COLO829 (cell line): ENCODE measurements around the gene MYO15A.

Experiments used
- DNase-seq: peaks from one replicate; pipeline ENCODE4 v3.0.0; 2012; ENCODE audit warnings: low spot score

MYO15A gene

DNA sequence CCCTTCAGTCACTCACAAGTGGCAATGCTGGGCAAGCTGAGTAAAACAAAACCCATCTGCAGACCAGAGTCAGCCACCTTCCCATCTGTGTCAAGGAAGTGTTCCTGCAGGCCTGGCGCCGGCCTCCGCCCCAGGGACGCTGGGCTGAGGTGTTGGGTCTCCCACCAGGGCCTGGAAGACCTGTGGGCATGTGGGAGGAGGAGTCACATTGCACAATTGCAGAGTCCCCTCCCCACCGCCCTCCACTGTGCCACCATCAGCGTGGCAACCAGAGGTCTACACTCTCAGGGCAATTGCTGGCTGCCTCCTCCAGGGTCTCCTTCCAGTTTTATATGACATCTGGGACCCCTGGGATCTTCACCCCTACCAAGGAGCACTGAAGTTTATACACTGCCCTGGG lies 3.0 kb upstream of the MYO15A start:
- no peak for DNase-seq

DNA sequence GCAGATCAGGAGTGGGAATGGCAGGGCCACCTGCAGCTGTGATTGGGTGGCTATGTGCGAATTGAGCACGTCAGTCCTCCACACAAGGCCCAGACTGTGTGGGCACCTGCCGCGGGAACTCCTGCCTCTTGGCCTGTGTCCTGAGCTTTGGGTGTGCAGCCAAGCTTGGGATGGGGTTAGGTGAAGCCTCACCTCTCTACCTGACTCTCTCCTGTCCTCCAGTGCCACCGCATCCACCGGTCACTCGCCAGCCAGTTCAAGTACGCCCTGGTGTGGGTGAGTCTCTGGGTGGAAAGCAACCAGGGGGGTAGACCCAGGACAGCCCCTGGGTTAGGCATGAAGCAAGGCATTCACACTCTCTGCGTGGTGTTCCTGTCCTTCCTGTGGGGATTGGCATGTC lies 2.3 kb upstream of the MYO15A start:
- DNase-seq, result no peak

- no peak for DNase-seq
Measured at GRCh38 chr17:18107061-18107790, 1.3 kb upstream of the MYO15A start.

DNA sequence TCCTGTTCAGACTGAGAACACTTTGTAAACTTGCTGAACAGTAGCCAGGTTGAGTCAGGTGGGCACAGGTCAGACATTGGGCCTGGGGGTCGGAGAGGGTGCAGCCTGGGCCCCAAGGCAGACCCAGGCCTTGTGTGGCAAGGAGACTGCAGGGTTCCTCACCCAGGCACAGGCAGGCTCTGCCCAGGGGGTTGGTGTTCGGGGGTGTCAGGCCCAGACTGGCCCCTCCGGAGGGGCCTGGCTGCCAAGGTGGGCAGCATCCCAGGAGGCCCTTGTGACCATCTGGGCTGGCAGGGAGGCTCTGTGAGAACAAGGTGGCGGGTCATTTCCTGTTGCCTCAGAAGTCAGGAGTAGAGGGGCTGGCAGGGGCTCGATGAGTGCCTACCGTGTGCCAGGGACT lies 585 bp upstream of the MYO15A start:
- DNase-seq, result no peak

DNA sequence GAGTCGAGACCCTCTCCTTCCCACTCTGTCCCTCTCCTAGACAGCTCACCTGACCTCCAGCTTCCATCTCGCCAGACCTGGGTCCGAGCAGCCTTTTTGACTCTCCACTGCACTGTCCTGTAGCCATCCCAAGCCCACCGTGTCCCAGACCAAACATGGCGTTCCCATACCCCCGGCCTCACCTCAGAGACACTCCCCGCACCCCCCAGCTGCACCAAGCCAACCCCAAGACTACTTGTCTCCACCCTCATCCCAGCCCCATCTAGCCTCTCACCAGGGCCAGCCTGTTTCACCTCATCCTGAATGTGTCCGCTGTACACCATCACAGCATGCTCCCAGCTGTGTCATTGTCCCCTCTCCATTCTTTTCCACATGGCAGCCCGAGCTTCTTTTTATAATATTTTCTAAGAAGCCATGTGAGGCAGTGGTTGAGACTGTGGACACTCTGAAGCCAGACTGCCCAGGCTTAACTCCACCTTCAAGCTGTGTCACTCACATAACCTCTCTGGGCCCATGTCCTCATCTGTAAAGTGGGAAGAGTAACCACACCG lies 1.5 kb downstream of the MYO15A start:
- DNase-seq, result no peak

DNA sequence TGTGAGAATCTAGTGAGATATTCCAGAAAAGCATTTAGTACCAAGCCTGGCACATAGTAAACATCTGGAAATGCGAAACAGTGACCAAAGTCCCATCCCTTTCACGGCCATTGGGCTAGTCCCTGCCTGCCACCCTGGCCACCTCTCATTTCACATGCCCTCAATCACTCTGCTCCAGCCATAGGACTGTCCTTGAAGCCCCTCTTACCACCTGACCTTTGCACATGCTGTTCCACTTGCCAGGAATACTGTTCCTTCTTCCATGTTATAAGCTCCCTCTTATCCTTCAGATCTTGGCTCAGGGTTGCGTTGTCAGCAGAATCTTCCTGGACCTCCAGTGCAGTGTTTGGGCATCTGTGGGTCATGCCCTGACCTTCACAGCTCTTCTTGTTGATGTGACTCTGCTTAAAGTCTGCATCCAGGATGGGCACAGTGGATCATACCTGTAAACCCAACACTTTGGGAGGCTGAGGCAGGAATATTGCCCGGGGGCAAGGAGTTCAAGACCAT lies 2.1 kb downstream of the MYO15A start:
- no peak for DNase-seq

- no peak for DNase-seq
Measured at GRCh38 chr17:18111330-18111971, 2.9 kb downstream of the MYO15A start.

DNA sequence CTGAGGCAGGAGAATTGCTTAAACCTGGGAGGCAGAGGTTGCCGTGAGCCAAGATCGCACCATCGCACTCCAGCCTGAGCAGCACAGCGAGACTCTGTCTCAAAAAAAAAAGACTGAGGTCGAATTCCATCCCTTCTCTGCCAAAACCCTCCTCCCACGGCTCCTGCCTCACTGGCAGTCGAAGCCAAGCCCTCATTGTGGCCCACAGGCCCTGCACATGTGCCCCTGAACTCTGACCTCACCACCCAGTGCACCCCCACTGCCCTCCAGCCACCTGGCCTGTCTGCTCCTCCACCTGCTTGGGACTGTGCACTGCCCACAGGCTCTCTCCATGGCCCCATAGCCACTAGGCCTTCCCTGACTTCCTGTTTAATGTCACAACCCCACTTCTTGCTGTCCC lies 7.0 kb downstream of the MYO15A start:
- DNase-seq, result no peak

DNA sequence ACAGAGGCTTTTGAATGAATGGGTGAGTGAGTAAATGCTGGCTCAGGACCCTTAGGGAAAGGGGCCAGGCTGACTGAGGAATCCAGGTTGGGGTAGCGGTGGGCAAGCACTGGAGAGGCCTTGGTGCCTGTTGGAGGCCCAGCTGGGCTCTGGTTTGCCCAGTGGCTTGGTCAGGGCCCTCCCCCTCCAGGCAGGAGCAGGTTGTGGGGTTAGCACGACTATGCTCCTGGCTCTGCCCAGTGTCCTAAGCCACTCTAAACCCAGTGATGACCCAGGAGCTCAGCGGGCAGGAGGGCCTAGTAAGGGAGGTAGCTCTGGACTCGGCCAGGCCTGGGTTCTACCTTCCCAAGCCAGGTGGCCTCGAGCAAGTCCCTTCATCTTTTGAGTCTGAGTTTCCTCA lies 7.5 kb downstream of the MYO15A start:
- DNase-seq, result no peak

GRCh38 chr17:18117533-18117932 lies 9.0 kb downstream of the MYO15A start:
- no peak for DNase-seq

GRCh38 chr17:18117982-18118975 lies 9.7 kb downstream of the MYO15A start:
- DNase-seq, result no peak

DNA sequence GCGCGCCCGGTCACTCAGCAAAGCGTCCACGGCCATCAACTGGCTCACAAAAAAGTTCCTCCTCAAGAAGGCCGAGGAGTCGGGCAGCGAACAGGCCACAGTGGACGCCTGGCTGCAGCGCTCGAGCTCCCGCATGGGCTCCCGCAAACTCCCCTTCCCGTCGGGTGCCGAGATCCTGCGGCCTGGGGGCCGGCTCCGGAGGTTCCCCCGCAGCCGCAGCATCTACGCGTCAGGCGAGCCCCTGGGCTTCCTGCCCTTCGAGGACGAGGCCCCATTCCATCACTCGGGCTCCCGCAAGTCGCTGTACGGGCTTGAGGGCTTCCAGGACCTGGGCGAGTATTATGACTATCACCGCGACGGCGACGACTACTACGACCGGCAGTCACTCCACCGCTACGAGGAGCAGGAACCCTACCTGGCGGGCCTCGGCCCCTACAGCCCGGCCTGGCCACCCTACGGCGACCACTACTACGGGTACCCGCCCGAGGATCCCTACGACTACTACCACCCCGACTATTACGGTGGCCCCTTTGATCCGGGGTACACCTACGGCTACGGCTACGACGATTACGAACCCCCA lies 10.7 kb downstream of the MYO15A start:
- DNase-seq, result no peak

DNA sequence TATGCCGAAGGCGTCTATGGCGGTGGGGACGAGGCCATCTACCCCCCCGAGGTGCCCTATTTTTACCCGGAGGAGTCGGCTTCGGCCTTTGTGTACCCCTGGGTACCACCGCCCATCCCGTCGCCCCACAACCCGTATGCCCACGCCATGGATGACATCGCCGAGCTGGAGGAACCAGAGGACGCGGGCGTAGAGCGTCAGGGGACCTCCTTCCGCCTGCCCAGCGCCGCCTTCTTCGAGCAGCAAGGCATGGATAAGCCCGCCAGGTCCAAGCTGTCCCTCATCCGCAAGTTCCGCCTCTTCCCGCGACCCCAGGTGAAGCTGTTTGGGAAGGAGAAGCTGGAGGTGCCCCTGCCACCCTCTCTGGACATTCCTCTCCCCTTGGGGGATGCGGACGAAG lies 11.4 kb downstream of the MYO15A start:
- no peak for DNase-seq

- DNase-seq, result no peak
Measured at GRCh38 chr17:18120461-18121017, 12.0 kb downstream of the MYO15A start.

DNA sequence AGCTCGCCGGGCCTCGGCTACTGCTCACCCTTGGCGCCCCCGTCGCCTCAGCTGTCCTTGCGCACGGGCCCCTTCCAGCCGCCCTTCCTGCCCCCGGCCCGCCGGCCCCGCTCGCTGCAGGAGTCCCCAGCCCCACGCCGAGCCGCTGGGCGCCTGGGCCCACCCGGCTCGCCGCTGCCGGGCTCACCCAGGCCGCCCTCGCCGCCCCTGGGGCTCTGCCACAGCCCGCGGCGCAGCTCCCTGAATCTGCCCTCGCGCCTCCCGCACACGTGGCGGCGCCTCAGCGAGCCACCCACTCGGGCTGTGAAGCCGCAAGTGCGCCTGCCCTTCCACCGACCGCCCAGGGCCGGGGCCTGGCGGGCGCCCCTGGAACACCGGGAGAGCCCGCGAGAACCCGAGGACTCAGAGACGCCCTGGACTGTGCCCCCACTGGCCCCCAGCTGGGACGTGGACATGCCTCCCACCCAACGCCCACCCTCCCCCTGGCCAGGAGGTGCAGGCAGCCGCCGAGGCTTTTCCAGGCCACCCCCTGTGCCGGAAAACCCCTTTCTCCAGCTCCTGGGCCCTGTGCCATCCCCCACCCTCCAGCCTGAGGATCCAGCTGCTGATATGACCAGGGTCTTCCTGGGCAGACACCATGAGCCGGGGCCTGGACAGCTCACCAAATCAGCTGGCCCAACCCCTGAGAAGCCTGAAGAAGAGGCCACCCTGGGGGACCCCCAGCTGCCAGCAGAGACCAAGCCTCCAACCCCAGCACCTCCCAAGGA lies 12.8 kb downstream of the MYO15A start:
- DNase-seq, result no peak

DNA sequence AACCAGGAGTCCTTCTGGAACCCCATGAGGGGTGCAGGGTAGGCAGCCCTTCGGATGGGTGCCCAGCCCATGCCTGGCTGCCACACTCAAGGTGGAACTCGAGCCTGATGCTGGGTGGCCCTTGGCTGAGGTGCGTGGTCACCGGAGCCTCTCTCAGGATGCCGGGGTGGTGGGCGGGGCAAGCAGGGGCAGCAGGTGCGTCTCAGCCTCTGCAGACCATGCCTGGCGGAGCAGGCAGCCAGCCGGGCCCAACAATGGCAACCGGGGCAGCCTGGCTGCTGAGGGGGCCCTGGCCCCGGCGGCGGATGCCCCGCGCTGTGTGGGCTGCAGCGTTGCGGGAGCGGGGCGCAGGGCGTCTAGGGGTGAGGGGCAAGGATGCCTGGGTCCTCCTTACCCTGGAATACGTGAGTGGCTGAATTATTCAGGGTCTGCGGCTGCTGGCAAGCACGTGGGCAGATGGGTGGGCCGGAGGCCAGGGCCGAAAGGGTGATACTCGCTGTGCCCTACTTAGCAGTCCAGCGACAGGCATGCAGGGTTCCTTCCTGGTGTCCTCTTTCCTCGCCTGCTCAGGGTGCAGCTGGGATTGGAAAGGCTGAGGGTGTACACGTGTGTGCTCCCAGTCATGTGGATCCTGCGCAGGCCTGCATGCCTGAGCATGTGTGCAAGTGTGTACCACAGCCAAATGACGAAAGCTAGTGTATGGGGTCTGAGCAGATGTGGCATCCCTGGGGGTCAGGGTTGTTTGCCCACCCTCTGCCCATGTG lies 14.6 kb downstream of the MYO15A start:
- DNase-seq, result no peak

DNA sequence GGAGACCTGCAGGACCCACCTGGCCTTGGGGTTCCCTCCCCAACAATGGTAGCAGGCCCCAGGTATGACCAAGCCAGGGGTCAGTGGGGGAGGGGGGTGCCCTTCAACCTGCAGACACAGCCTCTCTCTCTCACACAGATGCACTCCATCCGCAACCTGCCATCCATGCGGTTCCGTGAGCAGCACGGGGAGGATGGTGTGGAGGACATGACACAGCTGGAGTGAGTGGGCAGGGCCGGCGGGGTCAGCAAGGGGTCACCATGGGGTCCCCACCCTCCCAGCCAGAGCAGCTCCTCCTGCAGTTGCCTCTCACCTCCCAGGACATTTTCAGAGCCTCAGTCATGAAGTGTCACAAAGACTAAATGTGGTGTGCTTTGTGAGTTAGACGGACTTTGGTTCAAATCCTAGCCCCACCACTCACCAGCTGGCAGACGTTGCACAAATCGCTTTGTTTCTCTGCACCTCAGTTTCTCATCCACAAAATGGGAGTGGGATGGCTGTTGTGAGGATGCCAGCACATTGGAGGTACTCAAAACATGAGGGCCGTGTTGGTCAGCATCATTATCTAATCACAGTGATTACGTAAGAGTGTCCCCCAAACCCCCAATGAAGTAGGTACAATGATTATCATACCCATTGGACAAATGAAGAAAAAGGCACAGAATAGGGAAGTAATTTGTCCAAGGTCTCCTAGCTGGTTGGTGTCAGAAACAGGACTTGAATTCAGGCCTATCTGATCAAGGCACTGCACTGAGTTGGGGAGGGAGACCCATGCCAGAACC lies 16.0 kb downstream of the MYO15A start:
- no peak for DNase-seq

GRCh38 chr17:18129041-18129502 lies 20.5 kb downstream of the MYO15A start:
- no peak for DNase-seq

DNA sequence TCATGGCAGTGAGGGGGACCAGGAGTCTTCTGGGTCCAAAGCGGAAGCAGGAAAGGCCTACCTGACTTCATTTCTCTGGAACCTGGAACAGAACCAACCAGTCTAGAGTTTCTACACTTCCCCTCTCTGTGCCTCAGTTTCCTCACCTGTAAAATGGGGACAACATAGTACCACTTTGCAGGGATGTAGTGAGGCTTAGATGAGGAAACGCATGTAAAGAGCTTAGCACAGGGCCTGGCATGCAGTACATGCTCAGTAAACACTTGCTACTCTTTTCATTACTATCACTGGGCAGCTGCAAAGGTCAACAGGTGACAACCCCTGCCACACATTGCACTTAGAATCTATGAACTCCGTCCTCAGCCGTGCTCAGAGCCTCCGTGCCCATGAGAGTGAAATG lies 24.2 kb downstream of the MYO15A start:
- no peak for DNase-seq
